Measurements from ENCODE around the gene KCNN3.
"Not testable (repeated sequence)": the region's sequence is repeated elsewhere in the genome, so short reads cannot be mapped to it uniquely, and the experiment has no call there.

The KCNN3 gene

DNA sequence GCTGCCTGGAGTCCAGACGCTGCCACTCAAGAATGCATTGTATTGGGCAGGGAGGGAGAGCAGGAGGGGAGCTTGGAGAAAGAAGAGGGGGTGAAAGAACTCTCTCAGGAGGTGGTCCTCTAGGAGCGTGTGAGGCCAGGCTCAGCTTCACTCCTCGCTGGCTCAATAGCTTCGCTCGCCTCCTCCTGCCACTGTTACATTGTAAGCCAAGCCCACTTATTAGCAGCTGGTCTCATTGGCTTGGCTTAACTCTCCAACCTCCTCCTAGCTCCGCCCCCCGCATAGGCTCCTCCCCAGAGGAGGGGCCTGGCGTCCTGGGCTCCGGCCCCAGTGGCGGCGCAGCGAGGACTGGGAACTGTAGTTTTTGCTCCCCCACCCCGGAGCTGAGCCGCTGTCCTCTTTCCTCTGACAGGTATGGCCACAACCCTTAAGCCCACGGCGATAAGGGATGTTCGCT lies at the start of gene KCNN3:
TSS of gene KCNN3 (minus strand) at position 167 of the 457 bp plus-strand sequence. CDS start 317 bp downstream, outside the sequence.
- peak; percentile 91 for DNase-seq (ENCODE audit: low spot score)

DNA sequence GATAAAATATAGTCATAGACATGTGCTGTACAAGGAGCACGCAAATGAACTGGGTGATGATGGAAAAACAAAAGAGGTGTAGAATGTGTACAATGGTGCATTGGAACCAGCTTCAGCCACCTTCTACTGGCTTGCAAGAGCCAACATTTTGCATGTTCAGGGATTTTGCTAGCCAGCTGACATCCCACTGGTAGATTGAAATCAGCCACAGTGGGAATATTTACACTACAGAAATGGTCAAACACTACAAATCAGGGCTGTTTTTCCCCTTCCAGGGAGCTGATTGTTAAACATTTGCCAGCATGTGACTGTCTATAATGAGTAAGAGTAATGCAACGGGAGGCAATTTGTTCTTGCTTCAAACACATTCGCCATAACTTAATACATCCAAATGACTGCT lies 43.2 kb upstream of the KCNN3 start:
- no peak for DNase-seq (ENCODE audit: low spot score)

DNA sequence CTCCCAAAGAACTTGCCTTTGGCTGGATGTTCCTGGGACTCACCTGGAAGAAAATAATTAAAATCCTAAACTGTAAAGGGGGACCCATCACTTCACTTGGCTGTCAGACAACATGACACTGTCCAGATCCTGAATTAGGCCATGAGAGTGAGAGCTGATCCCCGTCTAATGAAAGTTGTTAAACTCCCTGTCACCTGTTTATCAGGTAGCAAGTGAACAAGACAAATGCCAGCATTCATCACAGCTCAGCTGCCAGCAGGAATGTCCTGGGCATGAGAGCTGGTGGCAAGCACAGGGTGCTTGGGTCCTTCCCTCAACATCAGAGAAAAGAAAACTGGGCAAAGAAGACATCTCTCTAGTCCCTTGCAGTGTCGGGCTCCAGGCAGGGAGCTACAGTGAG lies 42.7 kb upstream of the KCNN3 start:
- DNase-seq (ENCODE audit: low spot score) = no peak

DNA sequence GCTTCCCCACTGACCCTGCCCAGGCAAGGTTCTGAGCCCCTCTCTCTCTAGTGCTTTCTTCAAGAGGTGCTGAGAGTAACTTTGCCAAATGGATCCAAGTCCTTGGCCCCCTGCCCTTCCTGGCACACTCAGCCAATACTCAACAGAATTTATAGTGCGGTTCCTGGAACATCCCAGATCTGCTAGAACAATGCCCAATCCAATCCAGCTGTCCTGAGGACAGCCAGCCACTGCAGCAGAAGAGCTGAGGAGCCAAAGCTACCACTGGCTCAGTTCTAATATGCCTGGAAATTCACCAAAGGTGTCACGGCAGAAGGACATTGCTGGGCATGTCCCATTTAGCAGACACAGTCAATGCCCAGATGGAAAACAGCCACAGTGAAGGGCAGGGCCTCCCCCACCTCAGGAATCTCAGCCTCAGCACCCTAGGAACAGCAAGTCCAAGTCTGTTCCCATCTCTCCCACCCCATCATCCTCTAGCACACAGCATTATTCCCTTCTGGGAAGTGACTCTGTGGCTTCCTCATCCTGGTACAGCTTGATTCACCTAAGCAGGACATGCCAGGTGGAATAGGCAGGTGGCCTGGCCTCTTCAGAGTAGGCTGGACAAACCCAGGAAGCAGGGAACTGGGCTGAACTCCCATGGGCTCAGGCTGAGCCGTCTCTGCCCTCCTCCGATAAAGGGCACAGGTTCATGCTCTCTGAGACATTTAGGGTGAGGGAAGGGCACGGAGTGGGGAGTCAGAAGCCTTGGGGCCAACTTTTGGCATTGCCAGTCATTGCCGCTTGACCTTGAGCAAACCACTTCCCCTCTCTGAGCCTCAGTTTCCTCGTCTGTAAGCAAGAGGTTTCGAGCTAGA lies 41.8 kb upstream of the KCNN3 start:
- no peak for DNase-seq (ENCODE audit: low spot score)

DNA sequence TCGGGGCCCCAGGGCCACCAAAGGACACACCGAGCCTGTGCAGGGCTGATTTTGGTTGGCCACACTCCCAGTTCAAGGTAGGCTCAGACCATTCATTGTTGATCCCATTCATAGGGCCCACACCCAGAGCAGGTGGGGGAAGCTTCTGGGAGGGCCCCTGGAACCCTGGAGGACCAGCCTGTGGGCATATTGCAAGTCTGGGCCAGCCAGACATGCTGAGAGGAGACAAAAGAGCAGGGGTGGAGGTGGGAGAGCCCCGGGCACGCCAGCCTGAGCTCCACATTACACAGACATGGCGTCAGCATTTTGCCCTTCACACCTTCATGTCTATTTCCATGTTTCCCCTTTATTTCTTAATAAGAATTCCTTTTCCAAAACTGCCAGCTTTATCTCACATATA lies 40.8 kb upstream of the KCNN3 start:
- DNase-seq (ENCODE audit: low spot score) = no peak

DNA sequence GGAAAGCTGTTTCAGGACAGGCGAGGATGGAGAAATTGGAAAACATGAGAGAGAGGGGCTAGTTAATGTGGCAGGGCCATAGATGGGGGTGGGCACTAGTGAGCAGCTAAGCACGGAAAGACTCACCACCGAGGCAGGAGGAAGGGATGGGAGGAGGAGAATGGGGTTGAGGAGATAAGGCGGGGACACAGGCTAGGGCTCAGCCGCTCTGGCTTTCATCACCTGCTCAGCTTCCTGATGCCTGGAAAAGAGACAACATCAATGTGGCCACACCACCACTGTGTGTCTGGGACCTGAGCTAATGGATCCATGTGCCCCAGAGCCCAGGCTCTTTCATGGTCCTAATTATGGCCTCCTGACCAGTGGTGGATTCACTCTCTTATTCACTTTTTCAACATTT lies 38.9 kb upstream of the KCNN3 start:
- DNase-seq (ENCODE audit: low spot score) = no peak

GRCh38 chr1:154908129-154908528 lies 38.0 kb upstream of the KCNN3 start:
- not testable (repeated sequence) for DNase-seq (ENCODE audit: low spot score)

- peak; percentile 45 for DNase-seq (ENCODE audit: low spot score)
Observed at GRCh38 chr1:154906621-154907081, 36.6 kb upstream of the KCNN3 start.

DNA sequence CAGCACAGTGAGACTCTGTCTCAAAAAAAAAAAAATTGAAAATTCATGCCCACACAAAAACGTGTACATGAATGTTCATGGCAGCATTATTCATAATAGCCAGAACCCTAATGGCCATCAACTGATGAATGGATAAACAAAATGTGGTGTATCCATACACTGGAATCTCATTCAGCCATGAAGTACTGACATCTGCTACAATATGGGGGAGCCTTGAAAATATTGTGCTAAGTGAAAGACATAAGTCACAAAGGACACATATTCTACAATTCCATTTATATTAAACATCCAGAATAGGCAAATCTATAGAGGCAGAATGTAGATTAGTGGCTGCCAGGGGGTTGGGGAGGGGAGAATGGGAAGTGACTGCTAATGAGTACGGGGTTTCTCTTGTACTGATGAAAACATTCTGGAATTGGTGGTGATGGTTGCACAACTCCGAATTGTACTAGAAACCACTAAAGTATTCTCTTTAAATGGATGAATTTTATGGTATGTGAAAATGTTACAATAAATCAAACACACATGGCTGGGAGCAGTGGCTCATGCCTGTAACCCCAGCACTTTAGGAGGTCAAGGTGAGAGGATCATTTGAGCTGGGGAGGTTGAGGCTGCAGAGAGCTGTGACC lies 33.0 kb upstream of the KCNN3 start:
- no peak for DNase-seq (ENCODE audit: low spot score)

DNA sequence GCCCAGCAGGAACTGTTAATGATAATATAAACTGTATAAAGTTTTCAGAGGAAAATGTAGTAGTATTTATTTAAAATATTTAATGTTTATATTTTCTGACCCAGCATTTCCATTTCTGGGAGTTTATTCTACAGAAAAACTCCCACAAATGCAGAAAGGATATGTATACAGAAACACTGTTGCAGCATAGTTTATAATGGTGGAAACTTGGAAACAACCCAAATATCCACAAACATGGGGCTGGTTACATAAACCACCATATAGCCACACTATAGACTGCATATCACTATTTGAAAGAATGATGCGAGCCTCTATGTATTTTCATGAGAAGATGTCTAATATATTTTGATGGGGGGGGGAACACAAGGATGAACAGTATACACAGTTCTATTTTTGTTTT lies 31.5 kb upstream of the KCNN3 start:
- DNase-seq (ENCODE audit: low spot score) = no peak

DNA sequence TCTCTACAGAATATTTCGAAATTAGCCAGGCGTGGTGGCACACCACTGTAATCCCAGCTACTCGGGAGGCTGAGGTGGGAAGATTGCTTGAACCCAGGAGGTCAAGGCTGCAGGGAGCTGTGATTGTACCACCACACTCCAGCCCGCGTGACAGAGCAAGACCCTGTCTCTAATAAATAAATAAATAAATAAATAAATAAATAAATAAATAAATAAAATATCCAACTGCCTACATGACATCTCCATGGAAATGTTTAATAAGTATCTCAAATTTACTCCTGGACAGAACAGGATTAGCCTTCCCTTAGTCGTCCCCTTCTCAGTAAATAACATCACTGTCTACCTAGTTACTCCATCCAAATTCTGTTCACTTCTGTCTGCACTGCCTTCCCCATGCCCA lies 29.0 kb upstream of the KCNN3 start:
- DNase-seq (ENCODE audit: low spot score) = no peak

DNA sequence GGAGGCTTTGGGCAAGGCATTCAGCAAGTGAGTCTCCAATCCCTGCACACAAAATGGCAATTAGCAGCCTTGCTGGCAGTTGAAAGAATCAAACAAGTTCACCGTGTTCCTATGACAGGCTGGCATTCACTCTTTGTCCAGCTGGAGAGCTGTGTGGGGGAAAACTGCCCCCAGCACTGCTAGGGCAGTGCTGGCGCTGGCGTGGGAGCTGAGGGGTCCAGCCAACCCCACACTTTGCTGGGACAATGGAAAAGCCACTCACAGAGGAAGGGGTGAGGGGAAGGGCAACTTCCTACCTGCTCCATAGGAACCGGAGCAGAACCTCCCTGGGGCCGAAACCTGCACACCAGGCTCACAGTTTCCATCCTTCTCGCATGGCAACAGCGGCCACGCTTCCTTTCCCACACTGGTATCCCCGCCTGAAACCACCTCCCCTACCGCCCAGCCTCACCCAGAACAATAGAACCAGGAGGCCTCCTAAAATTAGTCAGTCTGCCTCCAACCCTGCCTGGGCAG lies 26.7 kb upstream of the KCNN3 start:
- no peak for DNase-seq (ENCODE audit: low spot score)

DNA sequence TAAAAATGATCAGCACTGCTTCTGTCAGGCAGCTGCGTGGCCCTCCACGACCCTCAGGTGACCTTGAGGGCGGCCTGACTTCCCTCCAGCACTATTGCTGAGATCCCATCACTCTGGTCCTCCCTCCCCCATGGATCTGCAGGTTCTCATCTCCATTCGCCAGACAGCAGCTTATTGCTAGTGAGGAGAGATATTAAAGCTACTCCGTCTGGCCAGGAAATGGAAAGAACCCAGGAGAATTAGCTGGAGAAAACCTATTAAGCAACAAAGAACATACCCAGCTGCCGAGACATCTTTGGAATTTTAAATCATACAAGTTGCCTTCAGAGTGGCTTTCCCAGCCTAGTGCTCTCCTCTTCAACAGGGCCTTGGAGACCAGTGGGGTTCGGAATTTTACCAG lies 25.7 kb upstream of the KCNN3 start:
- no peak for DNase-seq (ENCODE audit: low spot score)

GRCh38 chr1:154891452-154891851 lies 21.4 kb upstream of the KCNN3 start:
- DNase-seq (ENCODE audit: low spot score) = no peak

DNA sequence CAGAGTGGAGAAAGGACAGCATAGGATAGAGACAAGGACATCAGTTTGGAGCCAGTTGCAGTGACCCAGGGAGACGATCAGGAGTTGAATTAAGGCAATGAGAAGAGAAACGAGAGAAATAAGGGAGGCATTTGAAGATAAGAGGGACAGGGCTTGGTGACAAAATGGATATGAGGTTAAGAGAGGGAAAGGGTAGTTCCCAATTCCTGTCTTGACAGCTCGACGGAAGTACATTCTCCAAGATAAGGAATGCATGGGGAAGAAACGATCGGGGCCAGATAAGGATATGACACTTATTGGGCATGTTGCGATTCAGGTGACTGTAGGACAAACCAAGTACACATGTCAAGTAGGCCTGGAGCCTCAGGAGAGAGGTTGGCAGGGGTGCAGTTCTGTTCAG lies 18.7 kb upstream of the KCNN3 start:
- DNase-seq (ENCODE audit: low spot score) = no peak

DNA sequence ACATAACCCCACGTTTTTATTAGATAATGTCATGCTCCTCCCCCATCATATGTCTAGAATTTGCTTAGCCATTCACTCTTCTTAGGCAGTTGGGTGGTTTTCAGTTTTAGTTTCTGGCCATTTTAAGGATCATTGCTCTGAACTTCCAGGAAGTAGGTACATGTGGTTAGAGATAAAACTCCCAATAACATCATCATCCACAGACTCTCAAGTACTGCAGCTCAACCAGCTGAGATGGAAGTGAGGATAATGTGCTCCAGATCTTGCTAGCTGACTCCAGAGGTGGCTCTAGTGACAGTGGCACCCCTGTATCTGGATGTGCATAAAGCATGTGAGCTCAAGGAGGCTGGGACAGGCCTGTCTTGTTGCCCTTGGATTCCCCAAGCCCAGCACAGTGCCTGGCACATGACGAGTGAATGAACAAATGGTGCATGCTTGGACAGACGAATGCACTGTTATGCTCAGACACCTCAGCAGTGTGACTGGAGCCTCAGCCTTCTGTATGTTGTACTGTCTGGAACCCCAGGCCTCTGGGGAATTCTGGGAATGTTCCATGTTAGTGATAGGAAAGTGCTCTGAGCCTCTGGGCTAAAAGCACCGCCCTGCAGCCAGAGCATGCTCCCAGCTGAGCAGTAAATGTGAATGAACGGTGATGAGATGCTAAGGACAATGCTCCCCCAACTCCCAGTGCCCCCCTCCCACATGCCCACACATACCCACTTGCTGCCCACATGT lies 16.4 kb upstream of the KCNN3 start:
- DNase-seq (ENCODE audit: low spot score) = no peak

- no peak for DNase-seq (ENCODE audit: low spot score)
Observed at GRCh38 chr1:154884869-154885701, 15.0 kb upstream of the KCNN3 start.

DNA sequence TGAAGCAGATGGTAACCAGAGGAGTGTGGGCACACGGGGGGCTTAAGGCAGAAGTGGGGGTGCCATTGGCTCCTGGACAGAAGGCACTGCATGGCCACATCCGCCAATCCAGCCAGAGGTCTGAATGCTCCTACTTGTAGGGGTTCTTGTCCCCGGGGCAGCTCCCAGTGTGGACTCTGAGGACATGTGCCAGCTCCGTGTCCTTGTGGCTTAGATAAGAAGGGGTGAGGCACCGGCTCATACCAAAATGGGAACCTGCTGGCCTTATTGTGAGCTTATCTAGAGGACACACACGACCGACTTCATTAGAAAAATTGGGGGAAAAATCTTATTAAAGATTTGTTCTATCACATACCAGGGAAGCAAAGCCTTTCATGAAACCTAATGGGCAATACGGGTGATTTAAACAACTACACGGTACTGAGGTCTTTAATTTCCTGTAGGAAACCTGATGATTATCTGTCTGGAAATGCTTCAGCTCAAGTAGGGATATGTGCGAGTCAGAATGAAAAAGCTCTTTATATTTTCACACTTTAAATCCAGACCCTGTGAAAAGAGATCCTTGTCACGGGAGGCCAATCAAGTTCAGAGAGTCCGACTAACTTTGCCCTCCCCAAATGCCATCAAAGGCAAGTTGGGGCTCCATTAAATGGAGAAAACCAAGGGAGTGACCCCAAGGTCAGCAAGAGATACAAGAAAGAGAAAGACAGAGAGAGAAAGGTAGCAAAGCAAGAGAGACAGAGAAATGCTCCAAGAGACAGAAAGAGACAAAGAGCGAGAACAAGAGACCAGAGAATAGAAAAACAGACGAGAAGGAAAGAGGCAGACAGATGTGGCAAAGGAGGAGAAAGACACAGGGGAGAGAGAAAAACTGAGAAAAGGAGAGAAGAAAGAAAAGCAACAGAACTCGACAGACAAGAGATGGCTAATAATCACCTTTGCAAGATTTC lies 14.1 kb upstream of the KCNN3 start:
- no peak for DNase-seq (ENCODE audit: low spot score)

DNA sequence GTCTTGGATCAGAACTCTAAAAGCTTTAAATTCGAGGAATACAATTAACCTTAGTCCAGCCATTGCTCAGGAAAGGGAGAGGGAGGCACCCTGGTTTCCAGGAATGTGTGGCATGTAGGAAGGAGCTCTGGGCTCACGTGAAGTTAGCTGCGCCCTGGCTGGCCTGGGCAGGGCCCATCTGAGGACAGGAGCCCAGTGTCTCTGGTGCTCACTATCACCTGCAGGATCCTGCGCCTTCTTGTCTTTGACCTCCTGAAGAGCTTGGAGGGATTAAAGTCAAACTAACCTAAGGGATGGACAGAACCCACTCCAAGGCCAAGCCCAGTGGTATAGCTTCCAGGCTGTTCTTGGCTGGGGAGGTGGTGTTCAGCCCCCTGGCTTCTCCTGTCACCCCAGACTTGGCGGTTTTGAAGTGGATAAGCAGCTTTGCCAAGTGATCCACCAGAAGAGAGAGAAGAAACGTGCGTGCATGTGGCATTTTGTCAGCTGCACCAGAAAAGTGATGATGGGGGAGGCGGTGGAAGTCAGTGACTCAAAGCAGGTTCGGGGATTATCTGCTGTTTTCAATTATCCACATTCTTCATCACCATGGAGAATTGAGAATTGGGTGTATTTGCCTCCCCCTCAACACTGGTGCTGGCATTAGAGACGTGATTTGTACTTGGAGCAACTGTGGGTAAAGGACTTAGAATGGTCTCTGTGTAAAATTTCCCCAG lies 11.9 kb upstream of the KCNN3 start:
- DNase-seq (ENCODE audit: low spot score) = peak; percentile 45

GRCh38 chr1:154880671-154881070 lies 10.6 kb upstream of the KCNN3 start:
- DNase-seq (ENCODE audit: low spot score) = no peak

Data from SW480 (cell line).